ENCODE results near the gene PRDM1.

Gene PRDM1

DNA sequence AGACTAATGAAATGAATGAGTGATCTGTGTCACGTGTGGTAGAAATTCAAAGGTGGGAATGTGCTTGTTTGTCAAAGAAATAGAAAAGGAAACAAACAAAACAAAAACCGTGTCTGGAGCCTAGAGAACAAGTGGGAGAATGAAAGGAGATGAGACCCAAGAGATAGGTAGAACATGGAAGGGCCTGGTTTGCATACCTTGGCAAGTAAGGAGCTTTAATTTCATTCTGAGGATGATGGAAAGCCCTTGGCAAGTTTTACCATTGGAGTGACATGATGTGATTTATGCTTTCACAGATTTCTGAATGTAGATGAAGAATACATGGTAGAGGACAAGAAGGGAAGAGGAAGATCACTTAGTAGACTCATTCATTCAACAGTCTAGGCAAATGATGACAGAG lies 26.8 kb upstream of the PRDM1 start:
- H3K4me1 ChIP-seq (ENCODE audit: insufficient read depth, insufficient read length) = no peaks in the 10 kb centered on the region
- H3K36me3 ChIP-seq (ENCODE audit: insufficient read depth, insufficient read length, low read length) = no peaks in the 10 kb centered on the region
- H3K9ac ChIP-seq (ENCODE audit: insufficient read length, low read depth) = no peak overlapping the region
- no peak for DNase-seq (ENCODE audit: low read depth, low spot score)
- H3K9me3 ChIP-seq (ENCODE audit: insufficient read depth, low read length) = no peaks in the 10 kb centered on the region
- no peak overlapping the region for H3K4me3 ChIP-seq (ENCODE audit: insufficient read length, low read depth)
- H3K27me3 ChIP-seq (ENCODE audit: insufficient read depth, insufficient read length) = no peaks in the 10 kb centered on the region
- no peak for TF ChIP-seq SUZ12 (IDR thresholded peaks at IDR 0.05; ENCODE audit: extremely low read depth, insufficient read depth, insufficient read length)
- no peak for TF ChIP-seq ZNF274 (IDR thresholded peaks at IDR 0.05; ENCODE audit: low read depth, low read length)
- TF ChIP-seq YY1 (IDR thresholded peaks at IDR 0.05; ENCODE audit: insufficient read depth, insufficient read length) = no peak

DNA sequence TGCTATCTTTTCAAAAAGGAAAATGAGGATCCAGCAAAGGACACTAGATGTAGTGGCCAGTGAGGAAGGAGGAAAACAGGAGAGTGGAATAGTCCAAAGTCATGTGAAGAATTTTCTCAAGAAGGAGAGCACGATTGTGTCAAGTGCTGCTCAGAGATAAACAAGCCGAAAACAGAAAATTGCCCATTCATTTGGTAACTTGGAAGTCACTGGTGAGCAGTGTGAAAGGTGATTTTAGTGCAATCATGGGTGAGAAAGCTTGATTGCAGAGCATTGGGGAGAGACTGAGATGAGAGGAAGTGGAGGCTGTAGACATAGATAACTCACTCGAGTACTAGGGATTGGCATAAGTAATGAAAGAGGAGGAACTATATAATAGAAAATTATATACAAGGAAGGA lies 26.0 kb upstream of the PRDM1 start:
- H3K27me3 ChIP-seq (ENCODE audit: insufficient read depth, insufficient read length) = no peaks in the 10 kb centered on the region
- no peaks in the 10 kb centered on the region for H3K36me3 ChIP-seq (ENCODE audit: insufficient read depth, insufficient read length, low read length)
- TF ChIP-seq SUZ12 (IDR thresholded peaks at IDR 0.05; ENCODE audit: extremely low read depth, insufficient read depth, insufficient read length) (no peak), YY1 (IDR thresholded peaks at IDR 0.05; ENCODE audit: insufficient read depth, insufficient read length) (no peak), ZNF274 (IDR thresholded peaks at IDR 0.05; ENCODE audit: low read depth, low read length) (no peak)
- no peak overlapping the region for H3K4me3 ChIP-seq (ENCODE audit: insufficient read length, low read depth)
- H3K9me3 ChIP-seq (ENCODE audit: insufficient read depth, low read length) = no peaks in the 10 kb centered on the region
- no peak for DNase-seq (ENCODE audit: low read depth, low spot score)
- no peak overlapping the region for H3K9ac ChIP-seq (ENCODE audit: insufficient read length, low read depth)
- H3K4me1 ChIP-seq (ENCODE audit: insufficient read depth, insufficient read length) = no peaks in the 10 kb centered on the region

DNA sequence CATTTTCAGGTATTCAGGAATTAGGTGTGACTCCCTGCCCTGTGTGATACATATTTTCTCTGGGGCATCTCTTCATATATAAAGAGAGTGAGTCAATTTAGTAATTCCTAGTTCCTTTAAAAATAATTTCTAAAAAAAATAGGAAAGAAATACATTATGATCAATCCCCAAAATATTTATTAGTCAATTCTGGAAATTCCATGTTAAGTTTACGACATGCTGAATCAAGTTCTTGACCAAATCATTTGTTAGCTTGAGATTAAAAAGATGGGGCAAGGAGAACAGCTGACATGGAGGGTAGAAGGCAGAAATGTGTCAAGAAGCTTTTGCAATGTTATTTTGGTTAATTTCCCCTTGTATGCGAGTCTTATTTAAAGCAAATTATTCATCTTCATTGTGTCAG lies 22.7 kb upstream of the PRDM1 start:
- no peak for TF ChIP-seq SUZ12 (IDR thresholded peaks at IDR 0.05; ENCODE audit: extremely low read depth, insufficient read depth, insufficient read length)
- TF ChIP-seq YY1 (IDR thresholded peaks at IDR 0.05; ENCODE audit: insufficient read depth, insufficient read length) = no peak
- no peak for TF ChIP-seq ZNF274 (IDR thresholded peaks at IDR 0.05; ENCODE audit: low read depth, low read length)
- Histone ChIP-seq H3K36me3 (ENCODE audit: insufficient read depth, insufficient read length, low read length) (no peaks in the 10 kb centered on the region), H3K9ac (ENCODE audit: insufficient read length, low read depth) (no peak overlapping the region), H3K4me1 (ENCODE audit: insufficient read depth, insufficient read length) (no peaks in the 10 kb centered on the region), H3K27me3 (ENCODE audit: insufficient read depth, insufficient read length) (no peaks in the 10 kb centered on the region), H3K9me3 (ENCODE audit: insufficient read depth, low read length) (no peaks in the 10 kb centered on the region), H3K4me3 (ENCODE audit: insufficient read length, low read depth) (no peak overlapping the region)
- DNase-seq (ENCODE audit: low read depth, low spot score) = no peak

DNA sequence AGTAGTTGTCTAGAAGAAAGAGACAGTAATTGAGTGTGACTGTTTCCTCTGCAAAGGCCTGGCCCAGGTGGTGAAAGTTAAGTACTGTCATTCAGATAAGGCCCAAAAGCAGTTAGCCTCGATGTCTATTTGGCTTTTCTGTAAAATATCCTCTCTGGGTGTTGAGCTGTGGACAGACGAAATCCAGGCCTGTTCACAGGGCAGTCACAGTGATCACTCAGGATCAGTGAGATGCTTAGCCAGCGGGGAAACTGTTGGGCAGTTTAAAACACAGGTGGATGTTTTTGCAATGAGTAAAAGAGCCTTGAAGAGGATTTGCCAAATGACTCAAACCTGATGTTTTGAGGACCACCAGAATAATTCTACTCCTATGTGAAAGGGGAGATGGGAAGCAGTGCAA lies 22.0 kb upstream of the PRDM1 start:
- H3K9ac ChIP-seq (ENCODE audit: insufficient read length, low read depth) = no peak overlapping the region
- no peaks in the 10 kb centered on the region for H3K4me1 ChIP-seq (ENCODE audit: insufficient read depth, insufficient read length)
- TF ChIP-seq SUZ12 (IDR thresholded peaks at IDR 0.05; ENCODE audit: extremely low read depth, insufficient read depth, insufficient read length) (no peak), ZNF274 (IDR thresholded peaks at IDR 0.05; ENCODE audit: low read depth, low read length) (no peak), YY1 (IDR thresholded peaks at IDR 0.05; ENCODE audit: insufficient read depth, insufficient read length) (no peak)
- H3K36me3 ChIP-seq (ENCODE audit: insufficient read depth, insufficient read length, low read length) = no peaks in the 10 kb centered on the region
- no peaks in the 10 kb centered on the region for H3K9me3 ChIP-seq (ENCODE audit: insufficient read depth, low read length)
- DNase-seq (ENCODE audit: low read depth, low spot score) = no peak
- no peaks in the 10 kb centered on the region for H3K27me3 ChIP-seq (ENCODE audit: insufficient read depth, insufficient read length)
- H3K4me3 ChIP-seq (ENCODE audit: insufficient read length, low read depth) = no peak overlapping the region

DNA sequence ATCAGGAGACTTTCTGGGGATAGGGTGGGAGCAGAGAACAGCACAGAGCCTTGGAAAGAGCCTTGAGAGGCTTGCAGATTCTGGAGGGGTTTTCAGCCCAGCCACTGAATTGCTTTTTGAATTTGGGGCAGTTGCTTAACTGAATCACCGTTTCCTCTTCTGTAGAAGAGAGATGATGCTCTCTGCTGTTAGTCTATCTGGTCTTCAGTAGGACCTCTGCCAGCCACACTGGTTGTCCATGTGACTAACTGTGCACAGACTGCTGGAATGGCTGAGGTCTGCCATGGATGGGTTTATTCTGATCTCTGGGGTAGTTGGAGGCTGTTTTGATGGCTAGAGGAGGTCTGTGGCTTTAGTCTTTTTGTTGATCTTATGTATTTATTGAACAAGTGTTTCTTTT lies 21.4 kb upstream of the PRDM1 start:
- Histone ChIP-seq H3K9me3 (ENCODE audit: insufficient read depth, low read length) (no peaks in the 10 kb centered on the region), H3K4me3 (ENCODE audit: insufficient read length, low read depth) (no peak overlapping the region), H3K36me3 (ENCODE audit: insufficient read depth, insufficient read length, low read length) (no peaks in the 10 kb centered on the region), H3K27me3 (ENCODE audit: insufficient read depth, insufficient read length) (no peaks in the 10 kb centered on the region), H3K9ac (ENCODE audit: insufficient read length, low read depth) (no peak overlapping the region), H3K4me1 (ENCODE audit: insufficient read depth, insufficient read length) (no peaks in the 10 kb centered on the region)
- TF ChIP-seq SUZ12 (IDR thresholded peaks at IDR 0.05; ENCODE audit: extremely low read depth, insufficient read depth, insufficient read length) (no peak), YY1 (IDR thresholded peaks at IDR 0.05; ENCODE audit: insufficient read depth, insufficient read length) (no peak), ZNF274 (IDR thresholded peaks at IDR 0.05; ENCODE audit: low read depth, low read length) (no peak)
- DNase-seq (ENCODE audit: low read depth, low spot score) = no peak

DNA sequence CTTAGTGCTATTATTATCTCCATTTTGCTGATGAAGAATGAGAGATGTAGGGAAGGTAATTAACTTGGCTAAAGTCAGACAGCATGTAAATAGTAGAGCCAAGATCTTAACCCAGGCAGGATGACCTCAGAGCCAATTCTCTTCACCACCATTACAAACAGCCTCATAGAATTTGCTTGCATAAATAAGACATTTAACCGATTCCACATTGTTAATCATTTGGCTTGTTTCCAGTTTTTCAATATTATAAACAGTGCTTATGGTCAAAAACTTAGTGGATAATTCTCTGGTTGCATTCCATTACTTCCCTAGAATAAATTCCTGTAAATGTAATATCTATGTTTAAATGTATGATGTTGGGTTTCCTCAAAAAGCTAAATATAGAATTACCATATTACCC lies 19.1 kb upstream of the PRDM1 start:
- H3K4me3 ChIP-seq (ENCODE audit: insufficient read length, low read depth) = no peak overlapping the region
- no peaks in the 10 kb centered on the region for H3K9me3 ChIP-seq (ENCODE audit: insufficient read depth, low read length)
- H3K27me3 ChIP-seq (ENCODE audit: insufficient read depth, insufficient read length) = no peaks in the 10 kb centered on the region
- no peaks in the 10 kb centered on the region for H3K36me3 ChIP-seq (ENCODE audit: insufficient read depth, insufficient read length, low read length)
- no peak for DNase-seq (ENCODE audit: low read depth, low spot score)
- no peak overlapping the region for H3K9ac ChIP-seq (ENCODE audit: insufficient read length, low read depth)
- TF ChIP-seq SUZ12 (IDR thresholded peaks at IDR 0.05; ENCODE audit: extremely low read depth, insufficient read depth, insufficient read length) (no peak), ZNF274 (IDR thresholded peaks at IDR 0.05; ENCODE audit: low read depth, low read length) (no peak), YY1 (IDR thresholded peaks at IDR 0.05; ENCODE audit: insufficient read depth, insufficient read length) (no peak)
- no peaks in the 10 kb centered on the region for H3K4me1 ChIP-seq (ENCODE audit: insufficient read depth, insufficient read length)

DNA sequence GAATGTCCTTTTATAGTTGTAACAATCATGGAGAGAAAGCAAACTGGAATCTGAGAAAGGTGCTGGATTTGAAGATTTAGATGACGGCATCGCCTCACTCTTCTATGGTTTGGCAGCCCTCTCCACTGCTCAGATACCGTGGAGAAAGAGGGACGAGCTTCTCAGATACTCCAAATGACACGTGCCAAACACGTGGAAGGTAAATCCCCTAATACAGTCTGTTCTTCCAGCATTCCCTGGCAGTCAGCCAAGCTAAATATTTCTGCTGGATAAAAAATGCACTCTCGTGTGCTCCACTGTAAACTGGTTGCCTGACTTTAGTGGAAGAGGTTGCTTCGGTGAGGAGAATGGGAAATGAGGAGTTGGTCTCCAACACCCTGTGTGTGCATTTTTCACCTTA lies 16.7 kb upstream of the PRDM1 start:
- Histone ChIP-seq H3K9ac (ENCODE audit: insufficient read length, low read depth) (no peak overlapping the region), H3K9me3 (ENCODE audit: insufficient read depth, low read length) (no peaks in the 10 kb centered on the region), H3K4me3 (ENCODE audit: insufficient read length, low read depth) (no peak overlapping the region), H3K27me3 (ENCODE audit: insufficient read depth, insufficient read length) (no peaks in the 10 kb centered on the region), H3K36me3 (ENCODE audit: insufficient read depth, insufficient read length, low read length) (no peaks in the 10 kb centered on the region), H3K4me1 (ENCODE audit: insufficient read depth, insufficient read length) (no peaks in the 10 kb centered on the region)
- DNase-seq (ENCODE audit: low read depth, low spot score) = no peak
- no peak for TF ChIP-seq SUZ12 (IDR thresholded peaks at IDR 0.05; ENCODE audit: extremely low read depth, insufficient read depth, insufficient read length)
- TF ChIP-seq ZNF274 (IDR thresholded peaks at IDR 0.05; ENCODE audit: low read depth, low read length) = no peak
- TF ChIP-seq YY1 (IDR thresholded peaks at IDR 0.05; ENCODE audit: insufficient read depth, insufficient read length) = no peak

DNA sequence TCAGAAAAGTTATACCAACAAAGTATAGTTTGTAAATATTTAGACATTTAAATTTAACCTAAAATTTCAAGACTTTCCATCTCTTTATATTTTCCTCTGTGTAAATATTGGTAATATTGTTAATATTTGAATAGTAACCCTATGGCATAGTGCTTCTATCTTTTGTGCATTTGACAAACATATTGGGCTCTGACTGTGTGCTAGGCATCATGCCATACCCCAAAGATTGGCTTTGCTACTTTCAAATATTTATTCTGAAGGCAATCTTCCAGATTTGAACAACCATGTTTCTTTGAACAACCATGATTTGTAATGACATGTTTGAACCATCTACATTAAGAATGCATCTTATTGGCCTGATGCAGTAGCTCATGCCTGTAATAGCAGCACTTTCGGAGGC lies 15.5 kb upstream of the PRDM1 start:
- Histone ChIP-seq H3K9ac (ENCODE audit: insufficient read length, low read depth) (no peak overlapping the region), H3K4me3 (ENCODE audit: insufficient read length, low read depth) (no peak overlapping the region), H3K36me3 (ENCODE audit: insufficient read depth, insufficient read length, low read length) (no peaks in the 10 kb centered on the region), H3K4me1 (ENCODE audit: insufficient read depth, insufficient read length) (no peaks in the 10 kb centered on the region), H3K27me3 (ENCODE audit: insufficient read depth, insufficient read length) (no peaks in the 10 kb centered on the region), H3K9me3 (ENCODE audit: insufficient read depth, low read length) (no peaks in the 10 kb centered on the region)
- TF ChIP-seq YY1 (IDR thresholded peaks at IDR 0.05; ENCODE audit: insufficient read depth, insufficient read length) (no peak), SUZ12 (IDR thresholded peaks at IDR 0.05; ENCODE audit: extremely low read depth, insufficient read depth, insufficient read length) (no peak), ZNF274 (IDR thresholded peaks at IDR 0.05; ENCODE audit: low read depth, low read length) (no peak)
- no peak for DNase-seq (ENCODE audit: low read depth, low spot score)

Measured in NT2/D1 (cell line).